Activated T-helper 2 cell treated with anti-CD3 and anti-CD28 coated beads, Interferon-gamma antibody, Interleukin-2, Interleukin-4, amounts not matched to agents 10 μg/mL and 5 μg/mL and 100 μg/mL, durations not matched to agents 14 hours and 24 hours and 36 hours (primary cell): ENCODE measurements around the gene SEMA6D. TPM values are rescaled to one million over a fixed set of nuclear protein-coding genes. Genes with fewer than 3 reads are reported as not detected.

Experiments
- DNase-seq: peaks from one replicate; pipeline ENCODE4 v3.0.0; 2021; ENCODE audit warnings: low spot score
- H3K27ac Mint-ChIP-seq: one replicate; pipeline ENCODE4 v1.8.0; 2021; ENCODE audit warnings: mixed read lengths
- H3K27me3 Mint-ChIP-seq: one replicate; pipeline ENCODE4 v1.8.0; 2021; ENCODE audit warnings: low read depth, mixed read lengths
- H3K36me3 Mint-ChIP-seq: one replicate; pipeline ENCODE4 v1.8.0; 2021; ENCODE audit warnings: low read depth, mixed read lengths
- H3K4me1 Mint-ChIP-seq: one replicate; pipeline ENCODE4 v1.8.0; 2021; ENCODE audit warnings: low read depth, mixed read lengths
- H3K4me3 Mint-ChIP-seq: one replicate; pipeline ENCODE4 v1.8.0; 2021; ENCODE audit warnings: low read depth, mild to moderate bottlenecking, moderate library complexity, mixed read lengths
- H3K9me3 Mint-ChIP-seq: one replicate; pipeline ENCODE4 v1.8.0; 2021; ENCODE audit warnings: mixed read lengths
- intact Hi-C: fragments of 100-400 bp; cut with micrococcal nuclease; formaldehyde crosslinking; loops from one replicate; pipeline ENCODE4 v1.15.1; 2023
- total RNA-seq: library from RNA; stranded (reverse); gene quantifications from 2 replicates; pipeline ENCODE4 v1.2.3, GENCODE V29; 2022

Gene SEMA6D, protein sequence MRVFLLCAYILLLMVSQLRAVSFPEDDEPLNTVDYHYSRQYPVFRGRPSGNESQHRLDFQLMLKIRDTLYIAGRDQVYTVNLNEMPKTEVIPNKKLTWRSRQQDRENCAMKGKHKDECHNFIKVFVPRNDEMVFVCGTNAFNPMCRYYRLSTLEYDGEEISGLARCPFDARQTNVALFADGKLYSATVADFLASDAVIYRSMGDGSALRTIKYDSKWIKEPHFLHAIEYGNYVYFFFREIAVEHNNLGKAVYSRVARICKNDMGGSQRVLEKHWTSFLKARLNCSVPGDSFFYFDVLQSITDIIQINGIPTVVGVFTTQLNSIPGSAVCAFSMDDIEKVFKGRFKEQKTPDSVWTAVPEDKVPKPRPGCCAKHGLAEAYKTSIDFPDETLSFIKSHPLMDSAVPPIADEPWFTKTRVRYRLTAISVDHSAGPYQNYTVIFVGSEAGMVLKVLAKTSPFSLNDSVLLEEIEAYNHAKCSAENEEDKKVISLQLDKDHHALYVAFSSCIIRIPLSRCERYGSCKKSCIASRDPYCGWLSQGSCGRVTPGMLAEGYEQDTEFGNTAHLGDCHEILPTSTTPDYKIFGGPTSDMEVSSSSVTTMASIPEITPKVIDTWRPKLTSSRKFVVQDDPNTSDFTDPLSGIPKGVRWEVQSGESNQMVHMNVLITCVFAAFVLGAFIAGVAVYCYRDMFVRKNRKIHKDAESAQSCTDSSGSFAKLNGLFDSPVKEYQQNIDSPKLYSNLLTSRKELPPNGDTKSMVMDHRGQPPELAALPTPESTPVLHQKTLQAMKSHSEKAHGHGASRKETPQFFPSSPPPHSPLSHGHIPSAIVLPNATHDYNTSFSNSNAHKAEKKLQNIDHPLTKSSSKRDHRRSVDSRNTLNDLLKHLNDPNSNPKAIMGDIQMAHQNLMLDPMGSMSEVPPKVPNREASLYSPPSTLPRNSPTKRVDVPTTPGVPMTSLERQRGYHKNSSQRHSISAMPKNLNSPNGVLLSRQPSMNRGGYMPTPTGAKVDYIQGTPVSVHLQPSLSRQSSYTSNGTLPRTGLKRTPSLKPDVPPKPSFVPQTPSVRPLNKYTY
- total RNA-seq: not detected in 2 replicates

DNA sequence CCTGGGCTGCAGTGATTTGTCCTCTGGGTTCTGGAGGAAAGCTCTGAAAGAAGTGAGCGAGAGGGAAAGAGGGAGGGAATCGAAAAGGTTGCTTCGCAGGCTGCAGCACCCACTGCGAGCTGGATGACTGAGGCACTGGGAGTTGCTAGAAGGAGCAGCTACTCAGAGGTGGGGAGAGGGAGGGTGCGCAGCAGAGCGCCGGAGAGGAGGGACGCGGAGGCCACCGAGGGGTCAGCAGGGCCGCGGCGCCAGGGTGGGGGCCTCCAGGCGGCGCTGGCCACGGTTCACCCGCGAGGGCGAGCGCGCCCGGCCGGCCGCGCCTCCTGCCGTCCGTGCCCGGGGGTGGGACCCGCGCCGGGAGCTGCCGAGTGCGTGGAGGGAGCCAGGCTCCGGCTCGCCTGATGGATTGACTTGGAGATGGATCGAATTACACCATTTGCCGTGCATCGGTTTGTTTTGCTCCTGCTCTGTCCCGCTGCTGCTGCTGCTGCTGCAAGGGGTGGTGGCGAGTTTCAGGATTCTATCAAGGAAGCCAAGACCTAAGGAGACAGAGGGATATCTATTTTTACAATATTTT, at the start of gene SEMA6D:
Gene SEMA6D (plus strand): TSS at position 470 of the 577 bp plus-strand sequence. CDS start 42,294 bp downstream, outside the sequence.
- Mint-ChIP-seq H3K27ac (no peak within 1 kb of the TSS), H3K27me3 (peaks cover 57% of the 10 kb centered on the region), H3K9me3 (no peaks in the 10 kb centered on the region), H3K4me1 (no peaks in the 10 kb centered on the region), H3K36me3 (no peaks in the 10 kb centered on the region), H3K4me3 (no peak within 1 kb of the TSS)
- intact Hi-C loops: loop anchor here (10.0 kb wide), 2 partner anchors 522 to 568 kb away; no protein-coding TSS in a partner anchor
- no peak for DNase-seq

DNA sequence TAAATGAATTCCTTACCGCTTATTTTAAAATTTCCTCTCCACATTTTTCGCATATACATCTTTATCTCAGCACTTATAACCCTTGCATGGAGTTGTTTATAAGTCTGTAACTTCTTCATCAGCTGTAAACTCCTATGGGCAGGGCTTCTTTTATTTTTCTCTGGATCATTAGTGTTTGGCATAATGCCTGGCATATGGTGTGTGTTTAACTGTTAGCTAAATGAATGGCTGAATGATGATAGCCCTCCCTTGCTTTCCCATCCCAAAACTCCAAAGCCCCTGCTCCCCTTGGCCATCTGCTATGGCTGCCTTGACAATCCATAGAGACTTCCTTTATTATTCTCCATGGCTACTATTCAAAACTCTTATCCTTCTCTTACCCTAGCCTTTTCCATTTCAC, 48.1 kb upstream of the SEMA6D start:
- no peaks in the 10 kb centered on the region for H3K36me3 Mint-ChIP-seq
- intact Hi-C loops: no loop called here
- no peaks in the 10 kb centered on the region for H3K4me1 Mint-ChIP-seq
- no peak overlapping the region for H3K4me3 Mint-ChIP-seq
- DNase-seq: no peak
- no peak overlapping the region for H3K27ac Mint-ChIP-seq
- H3K9me3 Mint-ChIP-seq: peaks cover 4% of the 10 kb centered on the region
- no peaks in the 10 kb centered on the region for H3K27me3 Mint-ChIP-seq

DNA sequence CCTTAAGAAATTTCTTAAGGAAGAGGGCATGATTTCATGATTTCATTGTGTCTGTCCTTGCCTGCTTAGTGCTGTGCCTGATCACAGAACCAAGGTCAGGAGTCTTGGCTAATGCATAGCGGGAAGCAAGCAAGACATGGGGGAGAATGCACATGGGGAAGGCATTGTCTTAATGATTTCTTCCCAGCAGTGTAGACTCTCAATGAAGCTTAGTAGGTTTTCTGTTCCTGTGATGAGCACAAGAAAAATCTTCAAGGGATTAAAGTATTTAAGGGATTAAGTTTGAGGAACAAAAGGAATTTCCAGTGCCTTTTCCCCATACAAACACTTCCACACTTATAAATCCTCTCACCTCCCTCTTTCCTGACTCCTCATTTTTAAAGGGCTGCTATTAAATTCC, 46.9 kb upstream of the SEMA6D start:
- Mint-ChIP-seq H3K4me1 (no peaks in the 10 kb centered on the region), H3K9me3 (peaks cover 4% of the 10 kb centered on the region), H3K27ac (no peak overlapping the region), H3K36me3 (no peaks in the 10 kb centered on the region), H3K4me3 (no peak overlapping the region), H3K27me3 (no peaks in the 10 kb centered on the region)
- intact Hi-C loops: no loop called here
- DNase-seq: no peak

DNA sequence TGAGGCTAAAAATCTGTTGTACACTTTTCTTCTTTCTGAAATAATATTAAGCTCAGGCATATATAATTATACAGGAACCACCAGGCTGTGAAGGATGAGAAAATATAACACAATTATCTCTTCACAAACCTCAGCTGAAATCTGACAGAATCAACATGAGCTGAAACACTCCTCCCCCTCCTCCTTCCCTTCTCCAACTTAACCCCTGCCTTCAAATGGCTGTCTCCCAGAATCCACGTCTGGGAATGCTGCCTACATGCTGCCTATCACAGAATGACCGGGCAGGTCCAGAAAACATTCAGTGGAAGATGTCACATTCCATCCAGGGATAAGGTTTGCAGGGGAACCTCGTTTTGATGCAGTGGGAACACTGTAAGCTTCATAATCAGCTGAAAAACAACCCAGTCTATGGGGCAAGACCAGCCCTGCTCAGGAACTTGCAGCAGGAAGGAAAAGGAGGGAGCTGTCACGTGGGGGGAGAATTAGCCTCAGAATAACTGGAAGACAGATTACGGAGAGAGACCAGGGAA, 44.0 kb upstream of the SEMA6D start:
- no peak overlapping the region for H3K27ac Mint-ChIP-seq
- no peak for DNase-seq
- no peaks in the 10 kb centered on the region for H3K36me3 Mint-ChIP-seq
- H3K9me3 Mint-ChIP-seq: no peaks in the 10 kb centered on the region
- H3K4me1 Mint-ChIP-seq: no peaks in the 10 kb centered on the region
- H3K27me3 Mint-ChIP-seq: no peaks in the 10 kb centered on the region
- H3K4me3 Mint-ChIP-seq: no peak overlapping the region
- intact Hi-C loops: no loop called here

DNA sequence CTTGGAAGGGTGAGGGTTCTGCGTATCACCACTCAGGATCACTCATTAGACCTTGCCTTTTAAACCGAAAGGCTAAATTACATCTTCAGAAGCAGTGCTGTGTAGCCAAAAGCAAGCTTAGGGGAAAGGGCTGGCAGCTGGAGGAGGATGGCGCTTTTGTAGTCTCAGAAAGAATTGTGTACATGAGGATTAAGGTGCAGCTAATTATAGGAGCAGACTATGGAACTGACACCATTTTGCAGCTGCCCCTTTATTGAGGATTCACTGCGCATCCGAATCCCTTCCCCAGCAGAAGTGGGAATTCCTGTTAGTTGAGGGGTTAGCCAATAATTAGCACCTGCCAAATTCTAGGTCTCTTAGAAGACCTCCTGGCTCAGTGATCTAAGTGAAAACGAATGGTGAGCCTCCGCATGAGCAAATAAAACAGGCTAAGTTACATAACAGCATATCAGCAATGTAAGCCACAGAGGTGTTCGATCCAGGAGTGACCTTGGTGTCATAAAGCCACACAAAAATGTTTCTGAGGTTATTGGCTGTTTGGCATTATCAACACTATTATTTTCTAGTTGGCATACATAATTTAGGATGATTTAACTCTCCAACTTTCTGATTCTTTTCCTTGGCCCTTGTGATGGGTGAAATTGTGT, 42.6 kb upstream of the SEMA6D start:
- no peak overlapping the region for H3K27ac Mint-ChIP-seq
- no peak for DNase-seq
- intact Hi-C loops: no loop called here

DNA sequence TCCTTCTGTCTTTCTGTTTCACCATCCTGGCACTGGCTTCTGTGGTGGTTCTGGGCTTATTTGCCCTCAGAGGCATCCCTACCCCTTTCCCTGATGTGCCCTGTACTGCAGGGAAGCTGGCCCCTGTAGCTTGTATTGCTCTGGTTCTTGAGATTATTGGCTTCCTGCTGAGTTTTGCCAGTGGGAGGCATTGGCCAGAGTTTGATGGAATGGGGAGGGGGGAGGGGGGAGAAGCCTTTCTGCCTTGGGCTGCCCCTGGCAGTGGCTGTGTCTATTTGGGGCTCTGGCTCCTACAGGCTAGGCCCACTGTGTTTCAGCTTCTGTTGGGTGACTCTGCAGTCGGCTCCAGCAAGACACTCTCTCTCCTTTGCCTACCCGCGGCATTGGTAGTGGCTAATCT, 41.6 kb upstream of the SEMA6D start:
- H3K9me3 Mint-ChIP-seq: no peaks in the 10 kb centered on the region
- no peak overlapping the region for H3K27ac Mint-ChIP-seq
- intact Hi-C loops: no loop called here
- H3K27me3 Mint-ChIP-seq: no peaks in the 10 kb centered on the region
- DNase-seq: no peak
- no peaks in the 10 kb centered on the region for H3K4me1 Mint-ChIP-seq
- H3K4me3 Mint-ChIP-seq: no peak overlapping the region
- H3K36me3 Mint-ChIP-seq: no peaks in the 10 kb centered on the region

More for the DNA sequence above, 42.6 kb upstream of the SEMA6D start:
- Mint-ChIP-seq H3K27me3 (no peaks in the 10 kb centered on the region), H3K4me3 (no peak overlapping the region), H3K36me3 (no peaks in the 10 kb centered on the region), H3K9me3 (no peaks in the 10 kb centered on the region), H3K4me1 (no peaks in the 10 kb centered on the region)

DNA sequence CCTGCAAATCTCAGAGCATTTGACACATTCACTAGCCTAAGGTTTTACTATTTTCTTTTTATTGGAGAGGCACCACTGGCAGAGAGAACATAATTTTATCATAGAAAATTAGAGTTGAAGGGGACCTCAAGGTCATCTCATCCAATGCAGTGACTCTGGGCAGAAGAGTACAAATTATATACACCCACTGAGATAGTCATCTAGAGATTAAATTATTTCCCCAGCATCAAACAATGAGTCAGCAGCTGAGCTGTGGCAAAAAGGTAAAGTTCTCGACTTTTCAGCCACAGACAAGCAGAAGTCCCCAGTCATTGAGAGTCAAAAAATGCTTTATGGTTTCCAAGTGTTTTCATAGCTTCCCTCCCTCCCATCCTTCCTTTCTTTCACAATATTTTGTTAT, 39.3 kb upstream of the SEMA6D start:
- H3K4me1 Mint-ChIP-seq: no peaks in the 10 kb centered on the region
- no peaks in the 10 kb centered on the region for H3K9me3 Mint-ChIP-seq
- H3K27me3 Mint-ChIP-seq: no peaks in the 10 kb centered on the region
- intact Hi-C loops: no loop called here
- no peak overlapping the region for H3K4me3 Mint-ChIP-seq
- no peaks in the 10 kb centered on the region for H3K36me3 Mint-ChIP-seq
- no peak overlapping the region for H3K27ac Mint-ChIP-seq
- no peak for DNase-seq

DNA sequence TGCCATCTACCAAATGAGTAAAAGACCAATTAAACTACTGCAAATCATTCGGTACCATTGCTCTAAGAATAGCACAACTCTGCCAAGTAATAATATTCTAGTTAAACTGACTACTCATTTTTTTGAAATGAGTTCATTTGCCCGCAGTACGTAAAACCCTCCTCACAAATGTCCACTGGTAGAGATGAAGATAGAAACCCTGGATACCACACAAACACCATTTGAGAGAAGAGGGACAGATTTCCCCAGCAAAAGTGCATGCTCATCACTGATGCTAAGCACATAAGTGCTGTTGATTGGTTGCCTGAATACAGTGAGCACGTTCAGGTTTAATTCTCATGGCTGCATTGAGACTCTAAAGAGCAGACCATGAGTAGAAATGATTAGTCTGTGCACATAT, 34.6 kb upstream of the SEMA6D start:
- Mint-ChIP-seq H3K36me3 (no peaks in the 10 kb centered on the region), H3K4me3 (no peak overlapping the region), H3K4me1 (no peaks in the 10 kb centered on the region), H3K9me3 (no peaks in the 10 kb centered on the region), H3K27me3 (no peaks in the 10 kb centered on the region), H3K27ac (no peak overlapping the region)
- no peak for DNase-seq
- intact Hi-C loops: no loop called here

DNA sequence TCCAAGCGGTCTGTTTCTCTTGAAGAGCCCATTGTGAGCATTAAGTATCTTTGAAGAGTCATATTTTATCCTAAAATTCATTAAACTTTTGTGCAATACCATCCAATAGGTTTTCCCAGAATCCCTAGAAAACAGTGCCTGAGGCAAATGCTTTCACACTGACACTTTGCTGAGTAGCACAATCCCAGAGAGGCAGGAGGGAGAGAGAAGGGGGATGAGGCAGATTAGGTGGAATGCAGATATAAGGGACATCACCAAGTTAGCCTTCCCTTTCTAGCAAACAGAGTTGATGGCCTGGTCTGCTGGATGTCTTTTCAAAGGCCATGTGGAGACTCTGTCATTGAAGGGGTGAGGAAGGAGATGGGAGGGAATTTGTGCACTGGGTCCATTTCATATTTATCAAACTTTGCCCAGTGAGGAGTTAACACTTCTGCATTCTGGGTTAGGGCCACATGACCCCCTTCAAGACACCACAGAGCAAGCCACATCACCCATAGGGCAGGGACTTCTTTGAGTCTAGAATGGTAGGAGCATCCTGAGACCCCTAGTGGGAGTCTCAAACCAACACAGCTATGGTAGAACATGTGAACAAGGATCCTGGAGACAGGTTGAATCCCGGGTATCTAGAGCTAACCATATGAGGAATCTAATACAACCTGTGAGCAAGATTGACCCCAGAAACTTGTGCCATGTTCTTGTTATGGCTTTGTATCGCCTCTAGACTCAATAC, 32.0 kb upstream of the SEMA6D start:
- no peak overlapping the region for H3K4me3 Mint-ChIP-seq
- intact Hi-C loops: no loop called here
- no peaks in the 10 kb centered on the region for H3K36me3 Mint-ChIP-seq

DNA sequence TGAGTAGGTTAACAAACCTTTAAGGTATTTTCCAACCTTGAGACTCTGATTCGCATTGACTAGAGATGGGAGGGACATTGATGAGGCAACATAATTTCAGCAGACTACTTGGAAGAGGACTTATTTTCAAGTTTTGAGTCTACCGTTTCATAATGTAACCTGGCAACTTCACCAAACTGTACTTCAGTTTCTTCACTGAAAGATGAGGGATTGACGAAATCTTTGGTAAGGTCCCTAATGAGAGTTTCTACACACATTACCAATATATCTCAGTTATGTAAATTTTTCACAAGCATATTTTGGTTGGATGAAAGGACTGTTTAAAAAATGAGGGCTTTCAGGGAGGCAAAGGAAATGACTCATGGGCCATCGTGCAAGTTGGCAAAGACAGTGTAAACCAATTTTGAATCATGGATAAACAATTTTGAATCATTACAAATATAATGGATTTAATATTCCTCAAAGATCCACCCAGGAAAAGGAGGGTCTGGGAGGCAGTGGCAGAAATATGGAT, 28.7 kb upstream of the SEMA6D start:
- Mint-ChIP-seq H3K36me3 (no peaks in the 10 kb centered on the region), H3K27ac (no peak overlapping the region), H3K4me3 (no peak overlapping the region), H3K4me1 (no peaks in the 10 kb centered on the region), H3K27me3 (no peaks in the 10 kb centered on the region), H3K9me3 (no peaks in the 10 kb centered on the region)
- intact Hi-C loops: no loop called here
- no peak for DNase-seq

More for the DNA sequence above, 32.0 kb upstream of the SEMA6D start:
- Mint-ChIP-seq H3K27ac (no peak overlapping the region), H3K9me3 (no peaks in the 10 kb centered on the region), H3K4me1 (no peaks in the 10 kb centered on the region), H3K27me3 (no peaks in the 10 kb centered on the region)
- no peak for DNase-seq

DNA sequence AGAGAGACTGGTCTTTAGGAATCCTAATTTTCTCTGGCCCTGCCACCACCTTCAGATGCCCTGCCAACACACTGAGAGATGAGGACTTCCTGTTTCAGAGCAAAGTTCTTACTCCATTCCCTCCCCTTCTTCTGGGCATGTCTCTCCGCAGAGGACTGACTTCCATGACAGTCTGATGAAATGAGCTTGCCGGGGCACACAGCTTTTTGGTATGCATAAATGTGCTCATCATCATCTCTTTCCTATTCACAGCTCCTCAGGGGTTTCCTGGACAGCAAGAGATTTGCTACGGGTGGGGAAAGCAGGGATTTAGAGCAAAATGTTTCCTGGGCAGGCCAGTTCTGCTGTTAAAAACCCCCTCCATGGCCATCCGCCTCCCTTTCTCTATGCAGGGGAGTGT, 27.6 kb upstream of the SEMA6D start:
- H3K4me1 Mint-ChIP-seq: no peaks in the 10 kb centered on the region
- no peaks in the 10 kb centered on the region for H3K27me3 Mint-ChIP-seq
- no peak overlapping the region for H3K4me3 Mint-ChIP-seq
- no peaks in the 10 kb centered on the region for H3K9me3 Mint-ChIP-seq
- intact Hi-C loops: no loop called here
- H3K36me3 Mint-ChIP-seq: no peaks in the 10 kb centered on the region
- H3K27ac Mint-ChIP-seq: no peak overlapping the region
- no peak for DNase-seq
